Measurements from ENCODE around the gene LYZL1.
"Not testable (repeated sequence)": the region's sequence is repeated elsewhere in the genome, so short reads cannot be mapped to it uniquely, and the experiment has no call there.

LYZL1 gene

GRCh38 chr10:29310463-29310862, 21.6 kb downstream of the LYZL1 start:
- DNase-seq: not testable (repeated sequence)

- DNase-seq: no peak
These were observed 24.2 kb downstream of the LYZL1 start for GRCh38 chr10:29313071-29313470.

- DNase-seq: no peak
These were observed 25.9 kb downstream of the LYZL1 start for GRCh38 chr10:29314726-29315125.

- DNase-seq: no peak
These were observed 26.9 kb downstream of the LYZL1 start for GRCh38 chr10:29315814-29316213.

- no peak for DNase-seq
These were observed 27.6 kb downstream of the LYZL1 start for GRCh38 chr10:29316308-29317026.

- no peak for DNase-seq
These were observed 28.2 kb downstream of the LYZL1 start for GRCh38 chr10:29317027-29317420.

GRCh38 chr10:29317423-29318021, 28.7 kb downstream of the LYZL1 start:
- peak; percentile 26 for DNase-seq

GRCh38 chr10:29318141-29319071, 29.5 kb downstream of the LYZL1 start:
- DNase-seq: peak; percentile 46

GRCh38 chr10:29319205-29319781, 30.4 kb downstream of the LYZL1 start:
- DNase-seq: no peak

- DNase-seq: not testable (repeated sequence)
These were observed 31.8 kb downstream of the LYZL1 start for GRCh38 chr10:29320680-29321121.

GRCh38 chr10:29321656-29322055, 32.8 kb downstream of the LYZL1 start:
- no peak for DNase-seq

- DNase-seq: no peak
These were observed 34.0 kb downstream of the LYZL1 start for GRCh38 chr10:29322918-29323317.

GRCh38 chr10:29323367-29323766, 34.5 kb downstream of the LYZL1 start:
- no peak for DNase-seq

- no peak for DNase-seq
These were observed 35.5 kb downstream of the LYZL1 start for GRCh38 chr10:29324220-29324841.

- no peak for DNase-seq
These were observed 37.4 kb downstream of the LYZL1 start for GRCh38 chr10:29326299-29326698.

GRCh38 chr10:29326886-29327745, 38.2 kb downstream of the LYZL1 start:
- no peak for DNase-seq

- no peak for DNase-seq
These were observed 38.9 kb downstream of the LYZL1 start for GRCh38 chr10:29327746-29328102.

GRCh38 chr10:29328983-29329382, 40.1 kb downstream of the LYZL1 start:
- DNase-seq: no peak

GRCh38 chr10:29329420-29329819, 40.5 kb downstream of the LYZL1 start:
- peak; percentile 94 for DNase-seq

GRCh38 chr10:29332061-29332760, 43.3 kb downstream of the LYZL1 start:
- DNase-seq: peak; percentile 75

- peak; percentile 35 for DNase-seq
These were observed 43.9 kb downstream of the LYZL1 start for GRCh38 chr10:29332761-29333148.
